Parathyroid adenoma (tissue), 2 donors: ENCODE results near the gene KCNJ15.

Experiments used
- H2AFZ ChIP-seq: fragments of 300-600 bp; sonication (generic); one replicate; pipeline ENCODE4 v1.7.0; 2017; ENCODE audit warnings: antibody characterized with exemption, mild to moderate bottlenecking
- H3K27ac ChIP-seq: fragments of 300-600 bp; sonication (generic); one replicate; pipeline ENCODE4 v1.7.0; 2017
- H3K27me3 ChIP-seq: fragments of 300-600 bp; sonication (generic); one replicate; pipeline ENCODE4 v1.7.0; 2017; ENCODE audit warnings: low read length; ENCODE audit not compliant: control insufficient read depth, insufficient read depth
- H3K36me3 ChIP-seq: fragments of 300-600 bp; sonication (generic); one replicate; pipeline ENCODE4 v1.7.0; 2017; ENCODE audit warnings: low read length; ENCODE audit not compliant: control insufficient read depth, insufficient read depth
- H3K4me1 ChIP-seq: fragments of 300-600 bp; sonication (generic); one replicate; pipeline ENCODE4 v1.7.0; 2017; ENCODE audit warnings: control low read depth
- H3K4me2 ChIP-seq: fragments of 300-600 bp; sonication (generic); one replicate; pipeline ENCODE4 v1.7.0; 2017; ENCODE audit warnings: low read length
- H3K4me3 ChIP-seq: fragments of 300-600 bp; sonication (generic); one replicate; pipeline ENCODE4 v1.7.0; 2017; ENCODE audit warnings: low read depth, low read length
- H3K79me2 ChIP-seq: fragments of 300-600 bp; sonication (generic); one replicate; pipeline ENCODE4 v1.7.0; 2017; ENCODE audit warnings: control low read depth
- H3K9ac ChIP-seq: fragments of 300-600 bp; sonication (generic); one replicate; pipeline ENCODE4 v1.7.0; 2017; ENCODE audit warnings: mild to moderate bottlenecking
- H3K9me3 ChIP-seq: fragments of 300-600 bp; sonication (generic); one replicate; pipeline ENCODE4 v1.7.0; 2017; ENCODE audit warnings: low read length; ENCODE audit not compliant: control insufficient read depth
- CTCF ChIP-seq: fragments of 300-600 bp; sonication (generic); IDR thresholded peaks from one replicate; pipeline ENCODE4 v1.7.0; 2017; ENCODE audit warnings: antibody characterized with exemption, mild to moderate bottlenecking
- donor health status: primary hyperparathyroidism.

KCNJ15 gene

GRCh38 chr21:38239672-38240071 lies 17.1 kb upstream of the KCNJ15 start:
- no peak overlapping the region for H3K9ac ChIP-seq
- no peaks in the 10 kb centered on the region for H3K36me3 ChIP-seq
- no peaks in the 10 kb centered on the region for H3K9me3 ChIP-seq
- no peak overlapping the region for H2AFZ ChIP-seq
- no peaks in the 10 kb centered on the region for H3K4me1 ChIP-seq
- H3K79me2 ChIP-seq: no peaks in the 10 kb centered on the region
- no peak overlapping the region for H3K27ac ChIP-seq
- no peak overlapping the region for H3K4me3 ChIP-seq
- TF ChIP-seq CTCF: no peak
- no peak overlapping the region for H3K4me2 ChIP-seq
- no peaks in the 10 kb centered on the region for H3K27me3 ChIP-seq

- no peaks in the 10 kb centered on the region for H3K9me3 ChIP-seq
Measured at GRCh38 chr21:38240129-38240528, 16.7 kb upstream of the KCNJ15 start.

GRCh38 chr21:38241029-38241740 lies 15.6 kb upstream of the KCNJ15 start:
- H3K4me1 ChIP-seq: no peaks in the 10 kb centered on the region
- no peak overlapping the region for H3K4me3 ChIP-seq
- no peak overlapping the region for H2AFZ ChIP-seq
- no peaks in the 10 kb centered on the region for H3K79me2 ChIP-seq
- H3K27ac ChIP-seq: no peak overlapping the region
- no peak overlapping the region for H3K9ac ChIP-seq
- no peak for TF ChIP-seq CTCF
- H3K9me3 ChIP-seq: no peaks in the 10 kb centered on the region
- no peak overlapping the region for H3K4me2 ChIP-seq
- no peaks in the 10 kb centered on the region for H3K27me3 ChIP-seq
- H3K36me3 ChIP-seq: no peaks in the 10 kb centered on the region

More at GRCh38 chr21:38240129-38240528, 16.7 kb upstream of the KCNJ15 start:
- no peak for TF ChIP-seq CTCF
- Histone ChIP-seq H3K4me1 (no peaks in the 10 kb centered on the region), H3K4me2 (no peak overlapping the region), H2AFZ (no peak overlapping the region), H3K27me3 (no peaks in the 10 kb centered on the region), H3K36me3 (no peaks in the 10 kb centered on the region), H3K4me3 (no peak overlapping the region), H3K9ac (no peak overlapping the region), H3K27ac (no peak overlapping the region), H3K79me2 (no peaks in the 10 kb centered on the region)

GRCh38 chr21:38242061-38242460 lies 14.7 kb upstream of the KCNJ15 start:
- Histone ChIP-seq H3K4me2 (no peak overlapping the region), H3K27me3 (no peaks in the 10 kb centered on the region), H3K4me1 (no peaks in the 10 kb centered on the region), H3K4me3 (no peak overlapping the region), H3K36me3 (no peaks in the 10 kb centered on the region), H2AFZ (no peak overlapping the region), H3K27ac (no peak overlapping the region), H3K9ac (no peak overlapping the region), H3K9me3 (no peaks in the 10 kb centered on the region), H3K79me2 (no peaks in the 10 kb centered on the region)
- no peak for TF ChIP-seq CTCF
